ENCODE data around the gene LRRIQ3. TPM values are rescaled to one million over a fixed set of nuclear protein-coding genes. Genes with fewer than 3 reads are reported as not detected.

Gene LRRIQ3
- total RNA-seq, 2 experiments from 2014 or later = 0.08 to 0.25 TPM

- Histone ChIP-seq H3K9me3 (ENCODE audit: control insufficient read depth in 1 of 2, insufficient read depth in 1 of 2, low read length in 2 of 2) (peaks cover 0 to 6% of the 10 kb centered on the region in 2 experiments), H3K27ac (ENCODE audit: low read depth in 1 of 2, low read length in 2 of 2) (no peak overlapping the region), H3K36me3 (ENCODE audit: insufficient read depth, low read length) (no peaks in the 10 kb centered on the region), H3K4me1 (ENCODE audit: insufficient read depth, low read length) (no peaks in the 10 kb centered on the region), H3K4me3 (ENCODE audit: low read length) (no peak overlapping the region), H3K27me3 (ENCODE audit: control insufficient read depth in 1 of 2, insufficient read depth in 2 of 2, low read length in 2 of 2) (no peaks in the 10 kb centered on the region)
- H3K27me3 Mint-ChIP-seq = no peaks in the 10 kb centered on the region
- peaks cover 9% of the 10 kb centered on the region for H3K4me1 Mint-ChIP-seq (ENCODE audit: low read depth)
- ChIA-PET CTCF (no interaction called here), POLR2A (no interaction called here)
- H3K27ac Mint-ChIP-seq = no peak overlapping the region
- TF ChIP-seq CTCF (IDR thresholded peaks at IDR 0.05) = no peak
- no peak overlapping the region for H3K4me3 Mint-ChIP-seq
- H3K9me3 Mint-ChIP-seq = no peaks in the 10 kb centered on the region
- ATAC-seq (ENCODE audit: poor library complexity) = no peak
- H3K36me3 Mint-ChIP-seq (ENCODE audit: low read depth) = no peaks in the 10 kb centered on the region
- intact Hi-C loops (cut with DNase I, micrococcal nuclease) = no loop called here
- DNase-seq = no peak
Measured at GRCh38 chr1:74012583-74012982, 185.4 kb downstream of the LRRIQ3 start.

- no peak overlapping the region for H3K27ac ChIP-seq (ENCODE audit: low read depth in 1 of 2, low read length in 2 of 2)
- ChIA-PET POLR2A (no interaction called here), CTCF (no interaction called here)
- no peak for TF ChIP-seq CTCF (IDR thresholded peaks at IDR 0.05)
- H3K4me1 Mint-ChIP-seq (ENCODE audit: low read depth) = peaks cover 9% of the 10 kb centered on the region
- peaks cover 0 to 6% of the 10 kb centered on the region in 2 experiments for H3K9me3 ChIP-seq (ENCODE audit: control insufficient read depth in 1 of 2, insufficient read depth in 1 of 2, low read length in 2 of 2)
- no peak overlapping the region for H3K4me3 ChIP-seq (ENCODE audit: low read length)
- DNase-seq = no peak
- H3K36me3 ChIP-seq (ENCODE audit: insufficient read depth, low read length) = no peaks in the 10 kb centered on the region
- no peak overlapping the region for H3K27ac Mint-ChIP-seq
- no peaks in the 10 kb centered on the region for H3K4me1 ChIP-seq (ENCODE audit: insufficient read depth, low read length)
- intact Hi-C loops (cut with DNase I, micrococcal nuclease) = no loop called here
- H3K36me3 Mint-ChIP-seq (ENCODE audit: low read depth) = no peaks in the 10 kb centered on the region
- H3K27me3 Mint-ChIP-seq = no peaks in the 10 kb centered on the region
- H3K4me3 Mint-ChIP-seq = no peak overlapping the region
- no peak for ATAC-seq (ENCODE audit: poor library complexity)
- H3K9me3 Mint-ChIP-seq = no peaks in the 10 kb centered on the region
- H3K27me3 ChIP-seq (ENCODE audit: control insufficient read depth in 1 of 2, insufficient read depth in 2 of 2, low read length in 2 of 2) = no peaks in the 10 kb centered on the region
Measured at GRCh38 chr1:74011736-74012135, 186.2 kb downstream of the LRRIQ3 start.

DNA sequence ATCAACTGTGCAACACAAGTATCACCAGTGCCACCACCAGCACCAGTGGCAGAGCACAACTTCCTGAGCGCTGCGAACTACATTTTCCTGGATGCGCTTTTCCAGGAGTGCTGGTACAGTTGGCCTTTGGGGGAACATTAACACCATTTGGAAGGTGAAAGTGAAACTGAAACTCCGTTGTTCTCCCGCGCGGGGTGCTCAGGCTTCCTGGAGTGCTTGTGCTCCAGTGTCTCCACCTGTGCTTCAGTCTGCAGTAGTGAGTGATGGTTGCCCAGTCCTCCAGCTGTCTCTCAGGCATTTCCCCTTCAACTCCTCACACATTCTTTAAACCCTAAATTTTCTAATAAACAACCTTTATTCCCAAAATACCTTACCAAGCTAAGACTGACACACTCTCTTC lies 187.8 kb downstream of the LRRIQ3 start:
- H3K4me1 Mint-ChIP-seq (ENCODE audit: low read depth) = peaks cover 9% of the 10 kb centered on the region
- intact Hi-C loops (cut with DNase I, micrococcal nuclease) = no loop called here
- DNase-seq = peak in 3 of 14 experiments; percentile 13 to 44 (median 31)
- no peaks in the 10 kb centered on the region for H3K36me3 ChIP-seq (ENCODE audit: insufficient read depth, low read length)
- no peaks in the 10 kb centered on the region for H3K9me3 Mint-ChIP-seq
- no peak for TF ChIP-seq CTCF (IDR thresholded peaks at IDR 0.05)
- H3K27ac ChIP-seq (ENCODE audit: low read depth in 1 of 2, low read length in 2 of 2) = no peak overlapping the region
- no peaks in the 10 kb centered on the region for H3K4me1 ChIP-seq (ENCODE audit: insufficient read depth, low read length)
- no peak for ATAC-seq (ENCODE audit: poor library complexity)
- peaks cover 0 to 6% of the 10 kb centered on the region in 2 experiments for H3K9me3 ChIP-seq (ENCODE audit: control insufficient read depth in 1 of 2, insufficient read depth in 1 of 2, low read length in 2 of 2)
- H3K27ac Mint-ChIP-seq = no peak overlapping the region
- CTCF ChIA-PET = no interaction called here
- POLR2A ChIA-PET = interaction anchor here (0.7 kb wide), 1 partner anchor 1050 kb away, joined by 3 read pairs; no protein-coding TSS in a partner anchor
- no peaks in the 10 kb centered on the region for H3K36me3 Mint-ChIP-seq (ENCODE audit: low read depth)
- H3K27me3 ChIP-seq (ENCODE audit: control insufficient read depth in 1 of 2, insufficient read depth in 2 of 2, low read length in 2 of 2) = no peaks in the 10 kb centered on the region
- no peaks in the 10 kb centered on the region for H3K27me3 Mint-ChIP-seq
- peak overlapping the region; percentile 63 for H3K4me3 Mint-ChIP-seq
- H3K4me3 ChIP-seq (ENCODE audit: low read length) = peak overlapping the region; percentile 32

Measured in CD4-positive, alpha-beta T cell (primary cell).